Cerebellar cortex (tissue), 1 donor: Measurements from ENCODE around the gene SLC45A1.

Experiments
- DNase-seq: peaks from one replicate; pipeline ENCODE4 v3.0.0-alpha.2; 2015; ENCODE audit warnings: low spot score

SLC45A1 gene

GRCh38 chr1:8384577-8384976 is 66.7 kb downstream of the SLC45A1 start:
- no peak for DNase-seq

- DNase-seq: no peak
Observed at GRCh38 chr1:8386247-8386646, 68.3 kb downstream of the SLC45A1 start.

- DNase-seq: no peak
Observed at GRCh38 chr1:8388732-8389562, 71.0 kb downstream of the SLC45A1 start.

- DNase-seq: no peak
Observed at GRCh38 chr1:8389958-8390535, 72.1 kb downstream of the SLC45A1 start.

DNA sequence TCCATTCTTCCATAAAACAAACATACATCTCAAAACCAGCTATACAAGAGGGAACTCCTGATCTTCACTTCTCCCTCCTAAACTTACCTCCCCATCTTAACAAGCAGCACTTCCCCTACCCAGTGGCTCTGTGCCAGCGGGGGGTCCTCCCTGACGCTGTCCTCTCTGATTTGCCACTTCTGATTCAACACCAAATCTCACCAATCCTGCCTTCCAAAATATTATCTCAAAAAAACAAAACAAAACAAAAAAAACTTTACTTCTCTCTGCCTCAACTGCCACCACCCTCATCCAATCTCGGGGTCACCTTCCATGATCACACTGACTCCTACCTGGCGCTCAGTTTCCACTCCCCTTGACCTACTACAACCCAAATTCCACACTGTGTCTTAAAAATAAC is 72.8 kb downstream of the SLC45A1 start:
- DNase-seq: no peak

DNA sequence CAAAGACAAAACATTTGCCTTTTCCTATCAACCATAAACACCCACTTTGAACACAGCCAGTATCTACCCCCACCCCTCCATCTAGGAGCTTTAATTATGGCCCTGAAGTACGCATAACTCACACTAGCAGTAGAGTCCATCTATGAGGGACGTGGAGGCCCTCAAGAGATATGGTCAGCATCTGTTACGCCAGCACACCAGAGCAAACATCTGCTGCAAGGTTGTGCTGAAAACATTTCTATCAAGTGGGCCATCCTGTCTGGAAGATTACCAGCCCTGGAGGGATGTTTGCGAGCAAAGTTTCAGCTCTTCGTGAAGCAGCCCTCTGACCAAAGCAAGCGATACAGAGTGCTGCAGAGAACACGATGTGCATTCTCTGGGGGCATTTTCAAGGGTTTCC is 74.6 kb downstream of the SLC45A1 start:
- no peak for DNase-seq
